K562 (cell line): ENCODE data around the gene PTPRT. TPM values are rescaled to one million over a fixed set of nuclear protein-coding genes. Genes with fewer than 3 reads are reported as not detected.

Experiments
- ATAC-seq: fragments of 200-7000 bp; cut with Tn5 transposase; 3 replicates; pipeline ENCODE4 v1.9.1; 2020; ENCODE audit warnings: moderate library complexity
- BruUV-seq: library from RNA; stranded (reverse); fragments of 400-500 nt; replicated peaks from 2 replicates; lab custom pipeline; 2021; lab: Mats Ljungman, UMichigan
- CTCF ChIA-PET: fragments of 300-600 bp; formaldehyde crosslinking; extraction: SDS; loops from one replicate; lab custom pipeline; 2021; ENCODE audit warnings: low intra/inter-chr PET ratio; lab: Yijun Ruan, JAX
- POLR2A ChIA-PET: fragments of 300-600, 350-650 bp; sonication (Branson Sonifier 250); formaldehyde crosslinking; extraction: SDS; loops from one replicate; lab custom pipeline; 2021; ENCODE audit warnings: antibody characterized with exemption, inconsistent platforms; lab: Yijun Ruan, JAX
- DNase-seq, 4 experiments: peaks; one replicate each; pipeline versions ENCODE4 v3.0.0 to v3.0.0-alpha.2; 2011 to 2018; ENCODE audit warnings: low spot score in 3 of 4, mixed read lengths in 3 of 4; ENCODE audit errors: extremely low read depth in 1 of 4
- FAIRE-seq: peaks from 2 replicates; lab custom pipeline; 2011; peaks lifted over from hg19 to GRCh38; lab: Jason Lieb, UNC
- H2AFZ ChIP-seq: 2 replicates; pipeline ENCODE4 v1.6.0; 2011; ENCODE audit warnings: low read depth, low read length, control low read depth, inconsistent platforms
- H3K27ac ChIP-seq: fragments of 200-600 bp; 3 replicates; pipeline ENCODE4 v1.8.0; 2011; ENCODE audit warnings: low read depth, mild to moderate bottlenecking, control low read depth, inconsistent platforms, low read length, moderate library complexity, mixed read lengths; ENCODE audit errors: extremely low read depth
- H3K27me3 ChIP-seq, 2 experiments: fragments of 300-600 bp in 1 of 2; 2 replicates in 1 of 2; 3 replicates in 1 of 2; pipeline versions ENCODE4 v1.6.0 to v1.8.0; 2011; ENCODE audit warnings: inconsistent platforms in 2 of 2, low read length in 2 of 2, mild to moderate bottlenecking in 1 of 2, mixed read lengths in 1 of 2, moderate library complexity in 1 of 2; ENCODE audit not compliant: control insufficient read depth in 2 of 2, insufficient read depth in 2 of 2
- H3K36me3 ChIP-seq: fragments of 300-600 bp; 3 replicates; pipeline ENCODE4 v1.8.0; 2011; ENCODE audit warnings: mild to moderate bottlenecking, low read length, inconsistent platforms; ENCODE audit not compliant: control insufficient read depth, insufficient read depth
- H3K4me1 ChIP-seq, 2 experiments: fragments of 200-600 bp in 1 of 2; replicated peaks in 1 of 2; 2 replicates in 1 of 2; 3 replicates in 1 of 2; pipeline versions ENCODE4 v1.5.1 to v1.8.0; 2011; ENCODE audit warnings: inconsistent platforms in 2 of 2, low read length in 2 of 2, mild to moderate bottlenecking in 1 of 2, mixed read lengths in 1 of 2, moderate library complexity in 1 of 2; ENCODE audit not compliant: control insufficient read depth in 2 of 2, insufficient read depth in 2 of 2
- H3K4me2 ChIP-seq: 2 replicates; pipeline ENCODE4 v1.6.1; 2011; ENCODE audit warnings: low read length, control low read depth, inconsistent platforms, mixed read lengths; ENCODE audit not compliant: insufficient read depth
- H3K4me3 ChIP-seq: fragments of 200-600 bp; sonication (generic), shearing (Covaris generic); 2 replicates; pipeline ENCODE4 v1.5.1; 2016; ENCODE audit warnings: control low read depth, inconsistent platforms
- H3K79me2 ChIP-seq: fragments of 200-600 bp; 3 replicates; pipeline ENCODE4 v1.8.0; 2011; ENCODE audit warnings: low read length, inconsistent platforms; ENCODE audit not compliant: control insufficient read depth, insufficient read depth
- H3K9ac ChIP-seq, 2 experiments: 2 replicates each; pipeline versions ENCODE4 v1.6.0 to v1.6.1; 2011; ENCODE audit warnings: low read depth in 2 of 2, low read length in 2 of 2, control low read depth in 1 of 2, inconsistent platforms in 1 of 2, mild to moderate bottlenecking in 1 of 2, mixed read lengths in 1 of 2; ENCODE audit not compliant: insufficient read depth in 1 of 2
- H3K9me1 ChIP-seq: one replicate; pipeline ENCODE4 v1.6.0; 2011; ENCODE audit warnings: inconsistent platforms, mild to moderate bottlenecking, low read length, moderate library complexity; ENCODE audit not compliant: control insufficient read depth, insufficient read depth
- H3K9me3 ChIP-seq: replicated peaks from 2 replicates; pipeline ENCODE4 v1.5.1; 2011; ENCODE audit warnings: low read depth, low read length, inconsistent platforms; ENCODE audit not compliant: control insufficient read depth, insufficient read depth
- H4K20me1 ChIP-seq: replicated peaks from 2 replicates; pipeline ENCODE4 v1.6.1; 2011; ENCODE audit warnings: low read length, inconsistent platforms, mixed read lengths; ENCODE audit not compliant: control insufficient read depth, insufficient read depth
- BCLAF1 ChIP-seq, 2 experiments: fragments of 450-650 bp in 1 of 2; IDR thresholded peaks; 2 replicates each; pipeline ENCODE4 v1.6.1; 2011 to 2017; ENCODE audit warnings: low read depth in 2 of 2, antibody characterized with exemption in 1 of 2, borderline replicate concordance in 1 of 2, low read length in 1 of 2, mild to moderate bottlenecking in 1 of 2, mixed read lengths in 1 of 2; ENCODE audit not compliant: control insufficient read depth in 1 of 2
- CREBBP ChIP-seq: IDR thresholded peaks from one replicate; pipeline ENCODE4 v1.6.1; 2012; ENCODE audit warnings: low read depth, mild to moderate bottlenecking, control low read depth, inconsistent platforms, low read length
- GTF2F1 ChIP-seq: IDR thresholded peaks from 2 replicates; pipeline ENCODE4 v1.6.1; 2011; ENCODE audit warnings: low read depth, low read length, improper control_type of control experiment
- HMBOX1 ChIP-seq: sonication (generic); IDR thresholded peaks from 2 replicates; pipeline ENCODE4 v1.6.1; 2016
- ID3 ChIP-seq, 2 experiments: fragments of 250-450 bp in 1 of 2; fragments of 450-650 bp in 1 of 2; sonication (Bioruptor Pico) in 1 of 2; IDR thresholded peaks; 2 replicates each; pipeline versions ENCODE4 v1.6.1 to v1.8.0; 2016 to 2021; ENCODE audit warnings: mild to moderate bottlenecking in 2 of 2, moderate library complexity in 2 of 2, missing compliant biosample characterization in 1 of 2, missing genetic modification characterization in 1 of 2
- POLR2AphosphoS2 ChIP-seq: IDR thresholded peaks from 2 replicates; pipeline ENCODE4 v1.6.1; 2012; ENCODE audit warnings: low read length, improper control_type of control experiment
- SLC30A9 ChIP-seq: fragments of 250-450 bp; sonication (Bioruptor Pico); IDR thresholded peaks from 2 replicates; pipeline ENCODE4 v1.8.0; 2022; ENCODE audit warnings: mild to moderate bottlenecking, moderate library complexity
- THRAP3 ChIP-seq: fragments of 450-650 bp; IDR thresholded peaks from 2 replicates; pipeline ENCODE4 v1.6.1; 2016; ENCODE audit warnings: mild to moderate bottlenecking, inconsistent platforms, borderline replicate concordance
- TRIM24 ChIP-seq, 2 experiments: fragments of 450-650 bp; IDR thresholded peaks; 2 replicates each; pipeline ENCODE4 v1.6.1; 2016
- WGBS: fragments of 100-300 bp; shearing (Covaris generic); methylation state at CpG from one replicate; pipeline ENCODE4 v1.1.6; 2016; ENCODE audit warnings: low coverage, mixed read lengths; ENCODE audit not compliant: insufficient coverage; ENCODE audit errors: missing lambda C conversion rate; 5-methylcytosine and 5-hydroxymethylcytosine counted together
- in situ Hi-C: fragments of 300-500 bp; cut with MboI; formaldehyde crosslinking; loops from 4 replicates; pipeline ENCODE4 v1.15.0; 2018; ENCODE audit warnings: inconsistent platforms, mixed read lengths
- intact Hi-C: fragments of 100-400 bp; cut with micrococcal nuclease; formaldehyde crosslinking; loops from 2 replicates; pipeline ENCODE4 v1.14.2; 2022
- polyA plus RNA-seq, 8 experiments: library from polyadenylated mRNA; depleted of rRNA in 4 of 8; stranded (reverse) in 5 of 8; unstranded in 3 of 8; fragments of >200 nt; fragmentation: Nextera tagmentation in 2 of 8; fragmentation: Illumina TruSeq in 1 of 8; extraction: Ambion mirVana in 2 of 8; extraction: Trizol in 1 of 8; gene quantifications; 2 replicates each; pipeline versions ENCODE4 v1.2.1 to v1.2.3, GENCODE V29; 2011 to 2014; ENCODE audit warnings: inconsistent platforms in 1 of 8, missing spikeins in 1 of 8
- total RNA-seq, 7 experiments: library from RNA; depleted of rRNA in 6 of 7; stranded (reverse); fragments of >200 nt in 6 of 7; fragmentation: Illumina TruSeq in 2 of 7; extraction: Trizol in 2 of 7; gene quantifications; 2 replicates each; pipeline versions ENCODE4 v1.2.1 to v1.2.3, GENCODE V29; 2011 to 2021; ENCODE audit warnings: low replicate concordance in 1 of 7

PTPRT gene
- total and polyA plus RNA-seq, 9 of the 15 experiments (the other 6 are each of a cell fraction or from before 2014, with no cell fraction given) = not detected

- no peak for FAIRE-seq
- no TSS peak for BruUV-seq
- WGBS = under 1% methylated on average over 19 of the region's 19 CpGs
- Histone ChIP-seq H4K20me1 (no peaks in the 10 kb centered on the region), H3K27me3 (peaks cover 0 to 4% of the 10 kb centered on the region in 2 experiments; a peak in 1 of 5 replicates), H3K36me3 (no peaks in the 10 kb centered on the region), H3K79me2 (no peaks in the 10 kb centered on the region), H3K4me2 (no peak overlapping the region), H3K9me1 (no peaks in the 10 kb centered on the region), H3K9me3 (no peaks in the 10 kb centered on the region), H3K4me3 (no peak overlapping the region), H3K9ac (no peak overlapping the region; a peak in 1 of 4 replicates)
- in situ Hi-C loops = no loop called here
- POLR2A ChIA-PET = no interaction called here
- TF ChIP-seq CREBBP = no peak
- TF ChIP-seq ID3 (CRISPR knock-in tag; IDR thresholded peaks at IDR 0.05) = no peak
- TF ChIP-seq ID3 (tag; IDR thresholded peaks at IDR 0.05) = no peak
- no peak for TF ChIP-seq HMBOX1
- no peak for TF ChIP-seq THRAP3
- TF ChIP-seq SLC30A9 (CRISPR knock-in tag) = no peak
- no peak for TF ChIP-seq TRIM24 (IDR thresholded peaks at IDR 0.05)
- TF ChIP-seq GTF2F1 = no peak
- no peak for TF ChIP-seq POLR2AphosphoS2
- TF ChIP-seq BCLAF1 (IDR thresholded peaks at IDR 0.05; ENCODE audit: borderline replicate concordance in 1 of 2, control insufficient read depth in 1 of 2, low read depth in 2 of 2, low read length in 1 of 2) = no peak
- TF ChIP-seq, all 486 proteins: peak for 0
- H3K27ac ChIP-seq = no peak overlapping the region
- DNase-seq (no peak), ATAC-seq (no peak)
- CTCF ChIA-PET = no interaction called here
- no peak overlapping the region for H2AFZ ChIP-seq
- no peaks in the 10 kb centered on the region for H3K4me1 ChIP-seq
- intact Hi-C loops = loop anchor here (10.0 kb wide), 1 partner anchor 63 kb away; no protein-coding TSS in a partner anchor
These were observed 717.5 kb downstream of the PTPRT start for GRCh38 chr20:42472198-42472597.
